NCI-H1436 (cell line): Measurements from ENCODE around the gene CPLX4.

Experiments used
- DNase-seq: peaks from one replicate; lab custom pipeline; 2025; lab: John Stamatoyannopoulos, UW

Gene CPLX4, protein sequence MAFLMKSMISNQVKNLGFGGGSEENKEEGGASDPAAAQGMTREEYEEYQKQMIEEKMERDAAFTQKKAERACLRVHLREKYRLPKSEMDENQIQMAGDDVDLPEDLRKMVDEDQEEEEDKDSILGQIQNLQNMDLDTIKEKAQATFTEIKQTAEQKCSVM

DNA sequence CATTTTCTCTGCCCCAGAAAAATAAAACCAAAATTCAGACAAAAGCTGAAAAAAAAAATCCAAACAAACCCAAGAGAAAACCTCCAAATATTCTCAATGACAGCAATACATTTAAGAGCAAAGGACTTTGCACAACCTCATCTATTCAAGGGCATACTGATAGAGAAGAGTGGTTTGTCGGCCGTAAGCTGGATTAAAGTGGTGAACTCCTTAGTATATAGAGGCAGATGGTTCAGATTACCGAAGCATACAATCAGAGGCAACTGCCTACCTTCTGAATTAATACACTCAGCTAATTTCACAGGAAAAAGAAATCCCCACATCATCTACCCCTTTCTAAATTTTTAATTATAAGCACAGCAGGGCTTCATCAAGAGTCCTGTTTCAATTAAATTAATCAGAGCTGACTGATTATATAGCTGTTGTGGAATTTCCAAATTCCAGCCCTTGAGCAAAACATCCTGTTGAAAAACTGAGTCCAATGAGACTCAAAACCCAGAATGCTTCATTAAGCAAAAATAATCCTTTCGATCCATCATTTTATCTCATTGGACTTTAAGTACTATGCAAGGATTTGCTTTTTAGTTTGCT is at the start of gene CPLX4:
CPLX4 (minus strand) TSS at position 190 of the 591 bp plus-strand sequence; CDS start at position 3, 187 bp downstream.
- DNase-seq = no peak

DNA sequence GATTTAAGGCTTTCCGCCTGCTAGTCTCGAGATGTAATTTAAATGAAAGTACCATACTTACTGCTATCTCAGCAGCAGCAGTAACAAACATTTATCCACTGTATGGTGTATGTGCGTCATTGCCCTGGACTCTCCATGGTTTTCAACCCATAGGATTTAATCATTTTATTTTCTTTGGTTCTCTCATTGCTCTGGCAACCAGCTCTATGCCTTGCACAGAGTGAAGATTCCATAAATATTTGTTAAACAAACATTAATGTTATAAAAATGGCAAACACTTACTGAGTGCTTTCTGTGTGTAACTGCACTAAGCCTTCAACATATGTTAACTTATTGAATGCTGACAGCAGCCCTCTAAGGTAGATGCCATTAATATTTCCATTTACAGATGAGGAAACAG is 41.9 kb upstream of the CPLX4 start:
- no peak for DNase-seq

DNA sequence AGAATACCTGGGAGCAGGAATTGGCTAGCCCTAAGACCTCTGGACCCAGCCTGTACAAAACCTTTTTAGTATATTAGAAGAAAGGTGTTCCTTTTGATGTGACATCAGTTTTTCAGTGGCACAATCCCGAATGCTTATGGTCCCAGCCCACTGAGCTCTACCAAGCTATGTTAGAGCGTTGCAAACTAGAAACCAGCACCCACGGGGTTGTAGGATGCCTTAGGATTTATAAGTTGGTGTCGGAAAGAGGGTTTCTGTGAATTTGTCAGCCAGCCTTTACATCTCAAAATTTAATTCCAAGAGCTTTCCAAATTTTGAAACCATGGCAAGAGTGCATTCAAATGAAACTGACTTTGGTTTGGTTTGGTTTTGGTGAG is 41.1 kb upstream of the CPLX4 start:
- DNase-seq = no peak

DNA sequence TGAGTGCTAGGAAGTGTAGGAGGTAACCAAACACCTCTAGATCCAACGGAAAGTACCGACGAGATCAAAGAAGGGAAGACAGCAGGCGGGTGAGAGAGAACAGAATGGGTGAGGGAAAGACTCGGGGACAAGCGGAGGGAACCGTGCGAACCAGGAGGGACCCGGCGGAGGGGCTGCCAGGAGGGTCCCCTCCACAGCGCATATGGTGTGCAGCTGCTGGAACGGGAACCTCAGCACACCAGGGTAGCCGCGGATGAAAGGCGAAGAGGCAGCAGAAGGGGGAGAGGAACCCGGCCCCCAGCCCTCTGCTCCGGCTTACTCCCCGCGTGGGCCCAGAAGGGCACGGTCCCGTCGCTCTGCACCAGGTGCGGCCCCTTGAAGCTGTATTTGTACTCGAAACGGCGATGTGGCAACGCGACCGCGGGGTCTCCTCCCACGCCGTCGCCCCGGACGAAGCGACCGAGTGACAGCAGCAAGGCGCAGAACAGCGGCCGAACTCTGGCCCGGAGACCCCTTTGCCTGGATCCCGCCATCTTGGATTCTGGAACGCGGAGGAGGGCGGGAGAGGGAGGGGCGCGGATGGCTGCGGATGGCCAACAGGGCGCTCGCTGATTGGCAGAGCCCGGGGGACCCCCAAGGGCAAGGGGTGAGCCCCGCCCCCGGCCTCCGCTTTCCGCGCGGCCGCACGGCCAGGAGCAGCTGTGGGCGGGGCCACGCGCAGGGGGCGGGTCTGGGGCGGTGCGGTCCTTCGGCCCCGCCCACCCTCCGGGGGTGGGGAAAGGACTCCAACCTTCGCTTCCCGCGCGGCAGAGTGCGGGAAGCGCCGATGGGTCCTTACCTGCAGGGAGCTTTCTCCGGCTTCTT is 40.5 kb upstream of the CPLX4 start, which contains the start of gene LMAN1:
LMAN1 (minus strand) TSS at position 554 of the 864 bp plus-strand sequence; CDS start at position 533, 21 bp downstream.
- peak; percentile 93 for DNase-seq

DNA sequence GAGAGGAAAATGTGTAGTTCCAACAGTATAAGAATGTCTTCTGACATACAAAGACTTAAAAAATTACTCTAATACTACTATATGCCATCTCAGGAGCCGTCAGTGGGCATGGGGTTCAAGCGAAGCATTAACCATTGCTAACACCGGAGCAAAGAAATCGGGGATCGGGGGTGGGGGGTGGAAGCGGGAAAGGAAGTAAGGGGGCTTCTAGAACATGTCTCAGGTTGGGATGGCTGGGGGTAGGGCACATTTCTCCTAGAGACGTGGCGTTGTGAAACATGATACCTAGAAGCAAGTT is 39.9 kb upstream of the CPLX4 start:
- DNase-seq = no peak

DNA sequence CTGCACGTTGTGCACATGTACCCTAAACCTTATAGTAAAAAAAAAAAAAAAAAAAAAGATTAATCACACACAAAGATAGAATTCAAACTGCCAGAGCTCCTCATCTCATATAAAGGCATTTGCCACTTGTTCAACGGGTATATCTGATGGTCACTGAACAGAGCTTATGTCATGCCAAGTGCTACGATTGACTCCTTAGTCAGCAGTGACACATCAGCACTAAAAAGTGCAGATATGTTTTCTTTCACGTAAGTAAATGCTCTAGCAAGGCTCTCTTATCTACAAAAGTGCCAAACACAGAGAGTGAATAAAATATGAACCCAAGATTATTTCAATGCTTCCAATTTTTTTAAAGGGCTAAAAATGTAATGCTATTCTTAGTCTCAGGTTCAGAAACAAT is 39.5 kb upstream of the CPLX4 start:
- DNase-seq = no peak

DNA sequence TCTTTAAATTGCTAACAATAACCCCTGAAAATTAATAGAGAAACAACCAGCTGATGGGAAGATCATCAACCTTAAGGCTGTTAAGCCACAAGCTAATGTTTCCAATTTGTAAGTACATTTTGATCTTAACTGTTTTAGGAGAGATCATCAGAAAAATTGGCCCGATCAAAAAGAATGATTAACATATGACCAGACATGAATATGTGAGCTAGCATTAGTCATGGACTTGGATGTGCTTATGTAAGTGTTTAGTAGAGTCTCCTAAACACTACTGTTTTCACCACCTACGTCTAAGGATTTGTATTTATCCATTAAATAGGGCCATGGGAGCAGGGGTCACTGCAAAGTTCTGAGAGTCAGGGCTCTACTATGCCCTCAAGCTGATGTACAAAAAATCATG is 36.3 kb upstream of the CPLX4 start:
- DNase-seq = no peak

DNA sequence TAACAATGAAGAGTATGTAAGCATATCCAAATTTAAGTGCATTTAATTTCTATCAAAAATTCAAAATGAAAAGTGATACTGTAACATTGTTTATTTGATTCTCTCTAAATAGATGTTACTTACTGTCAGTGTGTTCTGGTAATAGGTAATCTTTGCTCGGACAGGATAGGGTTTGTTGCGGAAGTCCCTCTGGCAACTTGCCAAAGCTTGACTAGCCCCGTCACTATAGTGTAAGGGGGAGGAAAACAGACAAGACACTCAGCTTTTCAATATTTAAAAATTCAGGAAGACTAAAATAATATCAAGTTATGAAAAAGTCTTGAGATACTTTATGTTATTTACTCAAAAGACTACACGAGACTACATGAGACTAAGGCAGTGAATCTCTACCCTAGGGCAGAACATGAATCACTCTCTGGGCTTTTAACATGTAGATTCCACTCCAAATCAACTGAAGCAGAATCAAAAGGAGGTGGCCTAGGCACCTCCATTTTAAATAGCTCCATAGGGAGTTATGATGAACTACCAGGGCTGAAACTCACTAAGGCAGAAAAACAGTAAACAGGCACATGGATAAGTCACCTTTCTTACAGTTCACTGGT is 34.7 kb upstream of the CPLX4 start:
- no peak for DNase-seq

DNA sequence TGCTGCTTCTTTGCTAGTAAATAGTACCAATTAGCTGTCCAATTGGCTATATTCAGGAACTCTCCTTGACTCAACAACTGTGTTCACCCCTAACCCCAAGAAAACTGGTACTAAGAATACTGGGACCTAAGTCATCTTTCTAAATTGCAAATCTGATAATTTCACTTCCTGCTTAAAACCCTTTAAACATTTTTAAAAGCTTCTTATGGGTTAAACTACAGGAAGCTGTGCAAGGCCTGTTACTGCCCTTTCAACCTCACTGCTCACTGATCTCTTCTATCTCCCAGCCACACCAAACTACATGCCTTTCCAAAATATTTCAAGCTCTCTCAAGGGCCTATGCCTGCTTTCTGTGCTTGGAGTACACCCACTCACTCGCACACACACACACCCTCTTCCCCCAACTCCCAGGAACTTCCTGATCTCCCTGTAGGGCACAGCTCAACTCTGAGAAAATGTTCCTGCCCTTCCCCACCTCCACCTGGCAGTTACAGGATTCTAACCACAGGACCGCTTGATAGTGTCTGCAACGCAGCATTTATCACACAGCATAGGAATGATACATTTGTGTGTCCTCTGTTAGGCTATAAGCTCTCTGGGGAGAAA is 33.9 kb upstream of the CPLX4 start:
- DNase-seq = no peak

DNA sequence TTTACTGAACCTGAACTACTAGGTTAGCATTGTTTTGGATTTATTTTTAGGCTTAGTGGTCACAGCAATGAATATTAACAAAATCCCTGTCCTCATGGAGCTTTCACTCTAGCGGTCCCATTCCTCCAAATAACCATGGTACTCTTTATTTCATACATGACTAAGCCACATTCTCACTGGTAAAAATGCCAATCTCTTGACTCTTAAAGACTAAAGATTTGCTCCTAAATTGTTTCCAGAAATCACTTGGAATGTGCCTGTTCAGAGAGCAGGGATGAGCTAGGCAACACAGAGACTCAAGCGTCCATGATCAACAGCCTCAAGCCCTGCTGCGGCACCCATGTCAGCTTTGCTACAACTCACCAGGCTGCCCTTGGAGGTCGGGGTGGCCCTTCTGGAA is 27.1 kb upstream of the CPLX4 start:
- DNase-seq = no peak

DNA sequence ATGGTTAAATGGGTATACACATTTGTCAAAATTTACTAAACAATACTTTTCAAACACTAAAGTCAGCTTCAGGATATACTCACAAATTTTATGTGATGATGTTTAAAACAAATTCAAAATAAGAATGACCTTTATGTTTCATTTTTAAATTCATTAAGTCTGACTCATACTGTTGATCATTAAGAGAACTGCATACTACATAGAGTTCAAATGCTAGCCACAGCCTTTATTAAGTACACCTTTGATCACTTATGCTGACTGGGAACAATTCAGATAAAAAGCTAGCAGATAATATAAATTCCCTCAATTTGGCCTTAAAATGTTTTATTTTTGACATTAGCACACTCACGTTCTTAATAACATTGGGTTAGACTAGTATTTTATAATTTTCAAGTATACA is 26.5 kb upstream of the CPLX4 start:
- no peak for DNase-seq

DNA sequence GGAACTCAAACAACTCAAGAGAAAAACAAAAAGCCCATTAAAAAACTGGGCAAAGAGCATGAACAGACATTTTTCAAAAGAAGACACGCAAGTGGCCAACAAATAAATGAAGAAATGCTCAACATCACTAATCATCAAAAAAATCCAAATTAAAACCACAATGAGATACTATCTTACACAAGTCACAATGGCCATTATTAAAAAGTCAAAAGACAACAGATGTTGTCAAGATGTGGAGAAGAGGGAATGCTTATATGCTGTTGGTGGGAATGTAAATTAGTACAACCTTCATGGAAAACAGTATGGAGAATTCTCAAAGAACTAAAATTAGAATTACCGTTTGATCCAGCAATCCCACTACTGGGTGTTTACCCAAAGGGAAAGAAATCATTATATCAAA is 25.5 kb upstream of the CPLX4 start:
- no peak for DNase-seq

DNA sequence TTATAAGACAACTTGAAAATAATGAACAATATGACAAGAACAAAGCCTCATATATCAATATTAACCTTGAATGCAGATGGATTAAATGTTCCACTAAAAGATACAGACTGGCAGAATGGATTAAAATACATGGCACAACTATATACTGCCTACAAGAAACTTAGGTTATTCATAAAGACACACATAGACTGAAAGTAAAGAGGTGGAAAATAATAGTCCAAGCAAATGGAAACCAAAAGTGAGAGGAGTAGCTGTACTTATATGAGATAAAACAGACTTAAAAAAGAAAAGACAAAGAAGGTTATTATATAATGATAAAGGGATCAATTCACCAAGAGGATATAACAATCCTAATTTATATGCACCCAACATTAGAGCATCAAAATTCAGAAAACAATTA is 22.4 kb upstream of the CPLX4 start:
- no peak for DNase-seq

DNA sequence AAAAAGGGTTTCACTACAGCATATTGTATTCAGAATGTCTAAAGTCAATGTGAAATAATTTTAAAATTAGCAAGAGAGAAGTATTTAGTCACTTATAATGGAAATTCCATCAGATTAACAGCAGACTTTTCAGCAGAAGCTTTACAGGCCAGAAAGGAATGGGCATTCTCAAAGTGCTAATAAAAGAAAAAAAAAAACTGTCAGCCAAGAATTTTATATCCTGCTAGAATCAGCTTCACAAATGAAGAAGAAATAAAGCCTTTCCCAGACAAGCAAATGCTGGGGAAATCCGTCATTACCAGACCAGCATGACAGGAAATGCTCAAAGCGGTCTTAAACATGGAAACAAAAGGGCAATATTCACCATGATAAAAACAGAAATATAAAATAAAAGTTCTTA is 21.9 kb upstream of the CPLX4 start:
- no peak for DNase-seq

DNA sequence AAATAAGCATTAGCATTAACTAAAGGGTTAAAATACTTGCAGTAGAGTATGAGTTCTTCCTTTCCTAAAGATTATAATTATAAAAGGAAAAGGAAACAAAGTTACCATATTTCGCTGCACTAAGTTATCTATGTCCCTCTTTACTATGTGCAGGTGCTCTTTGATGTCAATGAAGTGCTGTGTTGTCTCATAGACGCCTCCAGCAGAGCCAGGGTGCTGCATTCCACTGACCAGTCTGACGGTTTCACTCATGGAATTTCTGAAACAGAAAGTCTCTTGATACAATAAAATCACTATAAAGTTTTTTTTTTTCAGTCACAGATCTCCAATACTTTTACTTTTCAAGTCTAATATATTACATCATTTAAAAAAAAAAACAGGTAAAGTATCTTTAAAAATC is 14.5 kb upstream of the CPLX4 start:
- no peak for DNase-seq

DNA sequence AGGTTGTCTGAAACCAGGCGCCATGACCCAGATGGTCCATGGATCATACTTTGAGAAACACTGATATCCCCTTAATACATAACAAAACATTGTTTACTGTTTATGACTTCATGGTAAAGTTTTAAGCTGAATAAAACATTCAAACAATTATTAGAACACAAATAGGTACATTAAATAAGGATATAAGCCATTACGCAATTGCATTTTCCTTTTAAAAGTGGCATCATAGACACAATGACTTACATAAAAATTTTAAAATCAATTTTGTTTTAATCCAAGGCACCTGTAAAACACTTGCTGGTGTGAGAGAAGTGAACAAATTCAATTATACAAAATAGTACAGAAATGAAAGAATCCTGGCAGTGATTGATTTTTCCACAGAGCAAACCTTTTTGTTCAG is 10.2 kb upstream of the CPLX4 start:
- no peak for DNase-seq

DNA sequence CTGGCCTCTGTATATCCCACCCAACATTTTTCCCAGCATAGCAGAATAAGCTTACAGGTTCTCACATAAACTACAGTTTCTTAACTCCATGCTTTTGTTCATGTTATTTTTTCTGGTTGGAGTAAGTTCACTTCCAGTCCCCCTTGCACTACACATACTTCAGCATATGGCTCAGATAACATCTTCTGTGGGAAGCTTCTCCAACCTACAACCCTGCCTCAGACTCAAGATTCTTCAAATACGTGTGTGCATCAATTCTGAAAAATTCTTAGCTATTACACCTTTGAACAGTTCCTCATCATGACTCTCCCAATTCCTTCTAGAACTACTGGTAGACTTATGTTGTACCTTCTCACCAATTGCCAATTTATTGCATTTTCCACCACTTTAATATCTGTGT is 7.5 kb upstream of the CPLX4 start:
- no peak for DNase-seq

DNA sequence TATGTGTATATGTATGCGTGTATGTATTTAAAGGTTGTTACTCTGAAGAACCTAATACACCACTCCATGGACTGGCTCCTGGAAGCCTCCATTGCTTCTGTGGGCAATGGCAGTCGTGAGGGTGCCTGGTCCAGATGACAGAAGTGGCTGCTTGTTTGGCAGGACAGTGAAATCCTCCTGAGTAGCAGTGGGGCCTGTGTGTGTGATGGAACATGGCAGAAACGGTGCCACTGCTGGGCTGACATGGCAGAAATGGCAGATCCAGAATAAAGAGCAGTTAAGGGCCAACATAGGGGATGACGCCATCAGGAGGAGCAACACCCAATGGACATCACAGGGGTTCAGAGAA is 6.1 kb upstream of the CPLX4 start:
- DNase-seq = no peak

DNA sequence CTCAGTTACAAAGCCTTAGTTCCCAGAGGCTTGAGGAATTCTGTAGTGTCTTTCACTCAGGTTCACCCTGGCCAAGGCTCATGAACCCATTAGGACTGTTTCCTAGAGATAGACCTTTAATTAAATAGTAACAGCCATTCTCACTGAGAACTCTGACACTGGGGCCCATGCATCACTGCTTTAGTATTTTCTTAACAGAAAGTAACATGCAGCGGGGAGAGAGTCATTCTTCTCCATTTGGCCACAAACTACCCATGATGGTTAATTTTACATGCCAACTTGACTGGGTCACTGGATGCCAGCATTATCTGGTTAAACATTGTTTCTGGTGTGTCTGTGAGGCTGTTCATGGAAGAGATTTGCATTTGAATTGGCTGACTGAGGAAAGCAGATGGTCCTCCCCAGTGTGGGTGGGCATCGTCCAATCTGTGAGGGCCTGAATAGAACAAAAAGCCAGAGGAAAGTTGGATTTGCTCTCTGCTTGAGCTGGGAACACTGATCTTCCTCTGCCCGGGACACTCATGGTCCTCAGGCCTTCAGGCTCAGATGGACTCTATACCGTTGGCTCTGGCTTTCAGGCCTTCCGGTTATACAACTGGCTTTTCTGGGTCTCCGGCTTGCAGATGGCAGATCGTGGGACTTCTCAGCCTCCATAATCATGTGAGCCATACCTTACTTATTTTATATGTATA is 5.6 kb upstream of the CPLX4 start:
- no peak for DNase-seq

DNA sequence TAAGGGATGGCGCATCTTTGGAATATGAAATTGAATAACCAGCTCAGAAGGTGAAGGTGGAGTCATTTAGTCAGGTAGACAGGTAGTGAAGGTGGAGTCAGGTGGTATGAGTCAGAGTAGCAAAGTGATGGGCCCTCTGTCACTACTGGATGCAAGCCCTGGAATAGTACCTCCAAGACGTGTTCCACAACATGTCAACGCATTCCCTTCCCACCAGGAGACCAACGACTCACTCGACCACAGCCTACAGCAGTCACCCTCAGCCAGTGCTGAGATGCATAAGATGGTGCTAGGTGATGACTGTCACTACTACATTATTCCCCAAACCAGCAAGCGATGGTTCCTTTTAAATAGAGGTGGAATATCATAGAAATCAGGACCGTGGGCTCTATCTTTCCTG is 6.8 kb downstream of the CPLX4 start:
- DNase-seq = no peak

DNA sequence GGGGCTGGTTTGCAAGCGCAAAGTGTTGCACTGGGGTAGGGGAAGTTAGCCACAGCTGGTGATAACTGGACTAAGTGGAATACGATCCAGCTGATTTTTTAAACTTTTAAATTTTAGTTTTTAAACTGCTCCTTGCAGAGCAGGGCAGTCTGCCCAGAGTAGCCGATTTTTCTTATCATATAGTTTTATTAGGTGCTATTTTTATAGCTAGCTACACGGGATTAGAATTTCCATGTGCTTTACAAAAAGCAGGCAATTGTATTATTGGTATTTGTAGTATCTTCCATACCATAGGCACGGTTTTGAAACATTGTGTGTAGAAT is 9.6 kb downstream of the CPLX4 start:
- no peak for DNase-seq

DNA sequence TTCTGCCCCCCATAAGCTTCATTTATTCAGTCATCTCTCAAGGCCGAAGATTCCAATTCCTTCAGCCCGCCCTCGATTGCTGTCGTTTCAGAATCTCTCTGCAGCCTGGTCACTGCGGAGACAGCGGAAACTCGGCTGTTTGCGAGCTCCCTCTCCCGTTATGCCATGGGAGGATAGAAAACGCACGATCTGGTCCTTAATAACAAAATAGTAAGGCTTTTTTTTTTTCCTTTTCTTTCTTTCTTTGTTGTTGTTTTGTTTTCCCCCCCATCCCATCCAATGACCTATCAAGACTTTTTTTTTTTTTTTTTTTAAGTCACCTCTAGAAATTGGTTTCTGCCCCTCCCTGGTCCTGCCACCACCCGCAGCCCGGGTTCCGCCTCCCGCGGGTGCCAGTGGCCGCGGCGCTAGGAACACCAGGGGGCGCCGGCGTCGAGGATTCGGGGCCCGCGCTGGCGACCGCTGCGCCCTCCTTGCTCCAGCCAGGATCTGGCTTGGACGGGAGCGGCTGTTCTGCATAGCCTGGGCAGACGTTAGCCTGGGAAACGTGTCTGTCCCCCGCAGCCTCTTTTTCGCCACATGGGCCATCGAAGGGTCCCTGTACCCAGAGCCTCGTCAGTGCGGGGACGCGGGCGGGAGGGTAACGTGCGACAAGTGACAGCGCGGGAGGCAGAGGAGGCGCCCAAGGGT is 10.1 kb downstream of the CPLX4 start:
- peak; percentile 35 for DNase-seq
